Left renal cortex interstitium (tissue), 4 donors: Measurements from ENCODE around the gene SUV39H2. TPM values are rescaled to one million over a fixed set of nuclear protein-coding genes. Genes with fewer than 3 reads are reported as not detected.
"Not testable (repeated sequence)": the region's sequence is repeated elsewhere in the genome, so short reads cannot be mapped to it uniquely, and the experiment has no call there.

Experiments used
- DNase-seq, 4 donors: peaks; one replicate each; pipeline ENCODE4 v3.0.0-alpha.2; 2013; ENCODE audit warnings: low read depth in 4 of 4, low spot score in 2 of 4, missing footprints in 1 of 4
- polyA plus RNA-seq, 4 donors: library from polyadenylated mRNA; unstranded; fragments of 120-200 nt; gene quantifications; one replicate each; pipeline ENCODE4 v1.2.1, GENCODE V29; 2013; ENCODE audit not compliant: insufficient read length in 4 of 4

Gene SUV39H2
- 10 to 100 TPM; 17.3 to 21.3 (median 18.5) TPM for polyA plus RNA-seq

GRCh38 chr10:14878266-14879123 lies at the start of gene SUV39H2:
Gene SUV39H2 (plus strand): TSS chr10:14878866. CDS start chr10:14878889, 23 bp downstream.
- peak; percentile 86 to 91 (median 88) for DNase-seq

DNA sequence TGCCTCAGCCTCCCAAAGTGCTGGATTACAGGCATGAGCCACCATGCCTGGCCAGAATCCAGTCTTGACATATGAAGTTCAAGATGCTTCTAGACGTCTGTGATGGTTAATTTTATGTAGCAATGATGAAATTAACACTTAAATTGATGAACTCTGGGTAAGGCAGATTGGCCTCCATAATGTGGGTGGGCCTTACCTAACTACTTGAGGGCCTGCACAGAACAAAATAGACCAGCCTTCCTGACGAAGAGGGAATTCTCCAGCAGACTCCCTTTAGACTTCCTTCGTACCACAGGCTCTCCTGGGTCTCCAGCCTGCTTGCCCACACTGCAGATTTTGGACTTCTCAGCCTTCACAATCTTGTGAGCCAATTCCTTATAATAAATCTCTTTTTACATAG lies 45.6 kb upstream of the SUV39H2 start:
- no peak for DNase-seq

DNA sequence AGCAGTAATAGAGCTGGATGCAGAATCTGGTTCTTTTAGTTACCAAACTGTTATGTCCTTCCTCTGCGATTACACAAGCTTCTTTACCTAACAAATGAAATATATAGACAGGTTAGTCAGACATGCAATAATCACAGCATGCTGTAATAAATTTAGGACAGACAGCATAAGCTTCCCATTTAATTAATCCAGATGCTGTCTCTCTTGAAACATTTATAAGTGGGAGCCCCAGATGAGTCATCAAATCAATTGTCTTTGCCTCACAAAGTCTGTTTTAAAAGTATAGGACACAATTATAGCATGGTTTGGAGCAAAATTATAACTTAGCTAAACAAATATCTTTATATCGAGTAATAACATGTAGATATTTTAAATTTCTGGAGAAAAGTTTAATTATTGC lies 42.5 kb upstream of the SUV39H2 start:
- DNase-seq = no peak

DNA sequence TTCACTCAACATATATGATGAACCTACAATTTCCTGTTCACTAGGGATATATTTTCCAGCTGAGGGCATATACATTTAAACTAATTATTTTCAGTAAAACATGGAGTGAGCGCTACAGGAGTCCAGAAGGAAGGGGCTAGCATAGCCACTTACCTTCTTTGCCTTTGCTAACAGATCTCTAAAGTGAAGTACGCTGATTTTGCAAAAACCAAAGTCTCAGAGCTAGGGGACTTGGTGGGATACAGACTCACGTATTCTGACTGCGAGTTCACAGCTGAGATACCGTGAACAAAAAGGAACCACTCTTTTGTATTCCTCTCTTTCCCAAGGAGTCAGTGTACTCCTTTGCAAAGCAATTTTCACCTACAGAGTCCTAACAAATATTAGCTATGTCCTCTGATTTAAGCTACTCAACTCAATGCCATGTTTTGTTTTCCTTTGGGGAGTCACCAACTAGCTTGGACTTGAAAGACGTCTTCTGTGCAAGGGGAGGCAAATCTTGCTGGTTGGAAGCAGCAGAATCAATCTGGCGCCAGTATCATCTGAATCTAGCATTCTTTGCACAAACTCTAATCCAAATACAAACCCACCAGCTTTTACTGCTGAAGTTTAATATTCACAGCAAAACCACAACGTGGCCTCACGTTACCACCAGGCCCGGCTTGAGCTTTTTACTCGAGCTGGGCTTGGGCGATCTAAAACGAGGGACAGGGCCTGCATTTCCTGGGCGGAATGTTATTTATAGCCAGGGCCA lies 41.5 kb upstream of the SUV39H2 start:
- peak in 2 of 4 donors; percentile 75 to 80 for DNase-seq

DNA sequence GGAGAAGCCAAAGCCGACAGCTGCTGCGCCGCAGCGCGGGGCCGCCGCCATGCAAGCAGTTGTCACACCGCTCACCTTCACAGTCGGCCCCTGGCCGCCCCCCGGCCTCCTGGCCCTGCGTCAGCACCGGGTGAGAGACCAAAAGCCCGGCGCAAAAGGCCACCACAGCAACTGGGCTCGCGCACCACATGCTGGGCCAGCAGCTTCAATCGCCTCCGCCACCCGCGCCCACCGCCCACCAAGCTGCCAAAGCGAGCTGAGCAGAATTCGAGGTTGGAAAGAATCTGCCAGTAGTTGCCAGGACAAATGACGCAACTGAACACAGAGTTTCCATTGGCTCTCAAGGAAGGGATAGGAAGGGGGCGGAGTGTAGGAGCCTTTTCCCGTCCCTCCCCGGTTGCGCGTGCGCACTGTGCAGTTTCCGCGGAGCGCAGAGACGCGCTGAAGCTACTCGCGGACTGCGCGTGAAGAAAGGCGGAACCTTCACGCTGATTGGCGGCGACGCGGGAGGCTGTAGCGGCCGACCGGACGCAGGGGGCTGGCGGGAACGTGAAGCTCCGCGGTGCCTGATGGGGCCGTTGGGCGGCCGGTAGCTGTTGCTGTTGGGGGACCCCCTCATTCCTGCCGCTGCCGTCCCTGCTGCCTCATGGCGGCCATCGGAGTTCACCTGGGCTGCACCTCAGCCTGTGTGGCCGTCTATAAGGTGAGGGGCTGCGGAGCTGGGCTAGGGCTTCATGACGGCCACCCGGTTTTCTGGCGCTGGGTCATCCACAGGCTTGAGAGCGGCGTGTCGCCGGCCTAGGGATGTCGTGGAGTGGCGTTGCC lies 40.7 kb upstream of the SUV39H2 start, which contains the start of the genes CDNF, HSPA14 and MSANTD7:
TSS of gene CDNF (minus strand) at position 281 of the 825 bp plus-strand sequence. CDS start at position 190, 91 bp downstream.
TSS of gene HSPA14 (plus strand) at position 550 of the 825 bp plus-strand sequence. CDS start at position 647, 97 bp downstream.
TSS of gene MSANTD7 (plus strand) at position 550 of the 825 bp plus-strand sequence. CDS start 3,979 bp downstream, outside the sequence.
- DNase-seq = peak; percentile 99 to 100 (median 100)

DNA sequence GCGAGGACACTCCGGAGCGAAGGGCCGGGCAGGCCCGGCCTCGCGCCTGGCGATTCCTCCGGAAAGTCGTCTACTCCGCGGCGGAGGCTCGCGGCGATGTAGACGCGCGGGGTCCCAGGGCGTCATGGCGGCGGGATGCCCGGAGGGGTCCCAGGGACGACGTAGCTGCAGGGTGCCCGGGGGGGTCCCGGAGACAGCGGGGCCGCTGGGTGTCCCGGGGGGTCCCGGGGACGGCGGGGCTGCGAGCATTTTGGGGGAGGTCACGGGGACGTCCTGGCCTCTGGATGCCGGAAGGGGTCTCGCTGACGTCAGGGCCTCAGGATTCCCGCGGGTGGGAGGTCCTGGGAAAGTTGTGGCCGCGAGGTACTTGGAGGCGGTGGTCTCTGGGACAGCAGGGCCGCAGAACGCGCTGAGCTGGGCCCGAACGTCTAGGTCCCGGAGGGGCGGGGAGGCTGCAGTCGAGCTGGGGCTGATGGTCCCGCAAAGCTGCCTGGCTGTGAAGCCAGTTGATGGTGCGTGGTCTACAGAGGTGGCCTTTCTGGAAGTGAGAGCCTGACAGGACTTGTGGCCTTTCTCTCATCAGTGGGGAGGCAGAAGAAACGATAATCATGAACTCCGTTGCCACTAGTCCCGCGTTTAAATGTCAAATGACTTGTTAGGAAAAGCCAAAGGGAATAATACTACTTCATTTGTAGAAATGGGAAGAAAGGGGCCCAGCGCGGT lies 39.9 kb upstream of the SUV39H2 start:
- DNase-seq = peak; percentile 31 to 48 (median 34)

DNA sequence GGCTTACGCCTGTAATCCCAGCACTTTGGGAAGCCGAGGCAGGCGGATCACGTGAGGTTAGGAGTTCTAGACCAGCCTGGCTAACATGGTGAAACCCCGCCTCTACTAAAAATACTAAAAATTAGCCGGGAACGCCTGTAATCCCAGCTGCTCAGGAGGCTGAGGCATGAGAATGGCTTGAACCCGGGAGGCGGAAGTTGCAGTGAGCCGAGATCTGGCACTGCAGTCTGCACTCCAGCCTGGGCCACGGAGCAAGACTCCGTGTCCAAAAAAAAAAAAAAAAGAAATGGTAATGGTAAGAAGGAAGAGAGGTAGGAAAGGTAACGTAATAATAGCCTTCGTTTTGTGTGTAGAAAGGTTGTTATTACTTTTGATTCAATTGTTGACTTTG lies 39.4 kb upstream of the SUV39H2 start:
- DNase-seq = no peak

DNA sequence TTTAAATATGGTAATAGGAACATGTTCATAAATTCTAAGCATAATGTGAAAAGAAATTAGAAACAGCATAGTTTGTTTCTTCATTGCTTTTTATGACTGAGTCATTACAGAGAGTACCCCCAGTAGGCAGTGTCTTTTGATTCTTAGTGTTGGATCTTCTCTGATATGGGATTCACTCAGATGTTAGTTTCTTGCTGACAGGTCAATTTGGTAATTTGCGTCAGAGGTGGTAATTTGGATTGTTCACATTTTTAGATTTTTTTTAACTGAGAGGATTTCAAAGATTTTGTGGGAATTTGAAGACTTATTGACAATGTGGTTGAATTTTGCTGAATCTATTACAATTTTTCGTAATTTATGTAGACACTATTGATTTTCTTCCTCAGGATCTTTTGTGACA lies 38.5 kb upstream of the SUV39H2 start:
- DNase-seq = no peak

DNA sequence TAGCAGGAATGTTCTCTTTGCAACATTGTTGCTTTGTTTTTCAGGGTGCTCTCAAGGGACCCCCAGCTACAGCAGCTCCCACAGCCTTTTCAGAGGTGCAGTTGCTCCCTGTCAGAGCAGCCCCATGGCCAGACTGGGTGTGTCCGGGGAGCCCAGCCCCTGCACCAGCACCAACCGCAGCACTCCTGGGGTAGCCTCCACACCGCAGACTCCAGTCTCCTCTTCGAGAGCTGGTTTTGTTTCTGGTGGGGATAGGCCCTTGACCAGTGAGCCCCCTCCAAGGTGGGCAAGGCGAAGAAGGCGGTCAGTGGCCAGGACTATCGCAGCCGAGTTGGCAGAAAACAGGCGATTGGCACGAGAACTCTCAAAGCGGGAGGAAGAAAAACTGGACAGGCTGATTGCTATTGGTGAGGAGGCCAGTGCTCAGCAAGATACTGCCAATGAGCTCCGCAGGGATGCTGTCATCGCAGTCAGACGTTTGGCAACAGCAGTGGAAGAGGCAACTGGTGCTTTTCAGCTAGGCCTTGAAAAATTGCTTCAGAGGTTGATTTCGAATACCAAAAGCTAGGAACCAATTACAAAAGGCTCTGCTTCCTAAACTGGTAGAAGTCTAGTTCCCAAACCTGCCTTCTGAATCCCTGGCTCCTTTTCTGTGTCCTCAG lies 35.2 kb upstream of the SUV39H2 start:
- DNase-seq = no peak

DNA sequence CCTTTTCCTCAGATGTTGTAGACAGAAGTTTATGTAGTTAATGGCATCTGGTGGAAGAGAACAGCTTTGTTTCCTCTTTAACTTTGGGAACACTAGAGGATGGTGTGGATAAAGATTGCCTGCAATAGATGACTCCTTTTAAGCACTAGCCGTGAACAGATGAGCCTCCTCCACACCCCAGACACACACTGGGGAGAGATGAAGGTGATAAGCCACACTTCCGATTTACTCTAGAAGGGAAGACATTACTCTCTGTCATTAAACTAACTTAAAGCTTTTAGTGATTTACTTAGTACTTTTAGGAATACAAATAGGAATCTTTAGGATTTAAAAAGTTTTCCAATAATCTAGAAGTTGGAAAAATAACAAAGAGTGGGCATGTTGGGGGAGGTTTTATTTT lies 33.7 kb upstream of the SUV39H2 start:
- DNase-seq = no peak

DNA sequence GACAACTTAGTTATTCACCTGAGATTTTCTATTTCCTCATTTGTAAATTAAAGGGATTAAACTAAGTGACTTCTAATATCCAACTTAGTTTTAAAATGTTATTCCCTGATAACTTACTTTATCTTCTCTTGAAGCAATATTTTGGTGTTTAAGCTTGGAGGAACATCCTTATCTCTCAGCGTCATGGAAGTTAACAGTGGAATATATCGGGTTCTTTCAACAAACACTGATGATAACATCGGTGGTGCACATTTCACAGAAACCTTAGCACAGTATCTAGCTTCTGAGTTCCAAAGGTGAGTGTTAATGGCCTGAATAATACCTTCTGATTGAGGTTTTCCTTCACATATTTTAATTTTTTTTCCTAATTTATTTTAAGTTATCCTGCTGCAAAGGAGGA lies 26.4 kb upstream of the SUV39H2 start:
- DNase-seq = no peak

DNA sequence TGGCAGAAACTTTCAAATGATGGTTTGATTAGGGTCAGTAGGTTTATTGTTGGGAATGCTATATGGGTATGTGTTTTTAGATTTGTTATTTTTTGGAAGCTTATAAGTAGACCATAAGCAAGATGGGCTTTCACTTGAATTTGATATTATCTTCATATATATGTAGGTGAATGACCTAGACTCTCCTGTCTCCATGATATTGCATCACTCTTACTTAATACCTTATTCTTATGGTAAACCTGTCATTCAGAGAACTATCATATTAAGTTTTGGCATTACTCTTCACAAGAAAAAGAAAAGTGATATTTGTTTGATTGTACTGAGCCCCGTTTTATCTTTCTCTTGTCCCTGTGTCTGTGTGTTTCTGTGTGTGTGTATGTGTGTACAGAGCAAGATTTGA lies 23.2 kb upstream of the SUV39H2 start:
- no peak for DNase-seq

- DNase-seq = no peak
These were observed 20.2 kb upstream of the SUV39H2 start for GRCh38 chr10:14858338-14858960.

GRCh38 chr10:14859043-14859442 lies 19.6 kb upstream of the SUV39H2 start:
- no peak for DNase-seq

DNA sequence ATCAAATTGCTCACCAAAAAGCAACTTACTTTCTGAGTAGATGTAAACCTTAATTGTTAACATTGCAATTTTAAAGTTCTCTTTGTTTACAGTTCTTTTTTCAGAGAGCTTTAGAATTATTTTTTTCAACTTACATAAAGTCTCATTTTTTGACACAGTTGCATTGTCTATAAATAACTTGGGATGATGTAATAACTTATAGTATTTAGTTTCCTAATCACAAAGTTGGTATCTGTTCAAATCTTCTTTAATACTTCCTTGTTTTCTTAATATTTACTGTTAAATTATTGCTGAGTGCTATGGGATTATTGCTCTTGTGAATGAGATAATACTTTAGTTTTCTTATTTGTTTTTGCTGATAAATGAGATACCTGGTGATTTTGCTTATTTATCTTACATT lies 18.9 kb upstream of the SUV39H2 start:
- no peak for DNase-seq

DNA sequence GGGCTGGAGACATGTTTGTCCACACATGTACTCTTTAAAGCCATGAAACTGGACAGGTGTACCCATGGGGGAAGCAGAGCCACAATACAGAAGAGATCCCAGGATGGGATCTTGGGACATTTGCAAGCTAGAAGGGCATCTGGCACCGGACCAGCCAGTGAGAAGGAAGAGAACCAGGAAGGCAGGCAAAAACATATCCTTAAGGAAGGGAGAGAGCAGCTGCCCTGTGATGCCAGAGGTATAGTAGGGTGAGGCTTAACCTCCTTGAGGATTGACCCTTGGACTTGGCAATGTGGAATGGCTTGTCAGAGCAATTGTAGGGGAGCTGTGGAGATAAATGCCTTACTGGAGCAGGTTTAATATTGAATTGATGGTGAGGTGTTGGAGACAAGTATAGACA lies 17.9 kb upstream of the SUV39H2 start:
- no peak for DNase-seq

DNA sequence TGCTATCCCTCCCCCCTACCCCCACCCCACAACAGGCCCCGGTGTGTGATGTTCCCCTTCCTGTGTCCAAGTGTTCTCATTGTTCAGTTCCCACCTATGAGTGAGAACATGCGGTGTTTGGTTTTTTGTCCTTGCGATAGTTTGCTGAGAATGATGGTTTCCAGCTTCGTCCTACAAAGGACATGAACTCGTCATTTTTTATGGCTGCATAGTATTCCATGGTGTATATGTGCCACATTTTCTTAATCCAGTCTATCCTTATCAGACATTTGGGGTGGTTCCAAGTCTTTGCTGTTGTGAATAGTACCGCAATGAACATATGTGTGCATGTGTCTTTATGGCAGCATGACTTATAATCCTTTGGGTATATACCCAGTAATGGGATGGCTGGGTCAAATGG lies 14.2 kb upstream of the SUV39H2 start:
- DNase-seq = not testable (repeated sequence)

GRCh38 chr10:14864871-14865270 lies 13.8 kb upstream of the SUV39H2 start:
- not testable (repeated sequence) for DNase-seq
